HepG2 (cell line): ENCODE measurements around the gene ADSS1. TPM values are rescaled to one million over a fixed set of nuclear protein-coding genes. Genes with fewer than 3 reads are reported as not detected.

Source experiments
- AHR ChIP-seq: IDR thresholded peaks from 2 replicates; pipeline ENCODE4 v1.6.1; 2018; ENCODE audit warnings: missing genetic modification reagents, missing compliant biosample characterization
- CEBPG ChIP-seq: IDR thresholded peaks from 2 replicates; pipeline ENCODE4 v1.6.1; 2016
- CREM ChIP-seq, 2 experiments: sonication (generic) in 1 of 2; formaldehyde crosslinking in 1 of 2; IDR thresholded peaks; 2 replicates each; pipeline versions ENCODE4 v1.4.0 to v1.6.1; 2016 to 2020; ENCODE audit warnings: antibody characterized with exemption in 1 of 2, mild to moderate bottlenecking in 1 of 2, missing genetic modification reagents in 1 of 2
- GTF3A ChIP-seq: sonication (generic); formaldehyde crosslinking; conservative IDR thresholded peaks from 2 replicates; pipeline ENCODE4 v1.4.0; 2020; ENCODE audit warnings: mild to moderate bottlenecking, missing genetic modification reagents
- NFE2 ChIP-seq: sonication (generic); formaldehyde crosslinking; IDR thresholded peaks from 2 replicates; pipeline ENCODE4 v1.4.0; 2020; ENCODE audit warnings: missing genetic modification reagents
- PAXIP1 ChIP-seq: sonication (generic); formaldehyde crosslinking; conservative IDR thresholded peaks from 2 replicates; pipeline ENCODE4 v1.4.0; 2020; ENCODE audit warnings: mild to moderate bottlenecking, missing genetic modification reagents, moderate library complexity
- REXO4 ChIP-seq: sonication (generic); formaldehyde crosslinking; IDR thresholded peaks from 2 replicates; pipeline ENCODE4 v1.8.0; 2022; ENCODE audit warnings: missing genetic modification reagents, mild to moderate bottlenecking, borderline replicate concordance
- RXRB ChIP-seq: IDR thresholded peaks from 2 replicates; pipeline ENCODE4 v1.6.1; 2016; ENCODE audit warnings: borderline replicate concordance, missing genetic modification reagents, missing compliant biosample characterization
- USF2 ChIP-seq, 2 experiments: sonication (generic) in 1 of 2; formaldehyde crosslinking in 1 of 2; IDR thresholded peaks; 2 replicates each; pipeline versions ENCODE4 v1.5.1 to v1.6.1; 2011 to 2020; ENCODE audit warnings: borderline replicate concordance in 1 of 2, low read depth in 1 of 2, low read length in 1 of 2, mild to moderate bottlenecking in 1 of 2, missing genetic modification reagents in 1 of 2, moderate library complexity in 1 of 2
- ZNF275 ChIP-seq: sonication (generic); formaldehyde crosslinking; IDR thresholded peaks from 2 replicates; pipeline ENCODE4 v1.8.0; 2022; ENCODE audit warnings: missing genetic modification reagents, mild to moderate bottlenecking, inconsistent platforms, borderline replicate concordance
- ZNF34 ChIP-seq: sonication (generic); formaldehyde crosslinking; IDR thresholded peaks from 2 replicates; pipeline ENCODE4 v1.4.0; 2020; ENCODE audit warnings: mild to moderate bottlenecking, missing genetic modification reagents, borderline replicate concordance
- ZNF512B ChIP-seq: sonication (generic); formaldehyde crosslinking; IDR thresholded peaks from 2 replicates; pipeline ENCODE4 v1.5.1; 2020; ENCODE audit warnings: missing genetic modification reagents, mild to moderate bottlenecking, borderline replicate concordance
- ZNF800 ChIP-seq: sonication (generic); formaldehyde crosslinking; IDR thresholded peaks from 2 replicates; pipeline ENCODE4 v1.4.0; 2020; ENCODE audit warnings: missing genetic modification reagents
- ZNF878 ChIP-seq: sonication (generic); formaldehyde crosslinking; IDR thresholded peaks from 2 replicates; pipeline ENCODE4 v1.8.1; 2023; ENCODE audit warnings: mild to moderate bottlenecking, missing genetic modification reagents, moderate library complexity
- ZSCAN12 ChIP-seq: sonication (generic); formaldehyde crosslinking; IDR thresholded peaks from 2 replicates; pipeline ENCODE4 v1.9.0; 2021; ENCODE audit warnings: mild to moderate bottlenecking, missing genetic modification reagents
- polyA plus RNA-seq, 8 experiments: library from polyadenylated mRNA; depleted of rRNA in 3 of 8; stranded (reverse) in 7 of 8; unstranded in 1 of 8; fragments of >200 nt; fragmentation: Illumina TruSeq in 4 of 8; extraction: Trizol in 4 of 8; gene quantifications; 2 replicates each; pipeline versions ENCODE4 v1.2.1 to v1.2.3, GENCODE V29; 2011 to 2016; ENCODE audit warnings: low read depth in 4 of 8, missing spikeins in 1 of 8, mixed read lengths in 1 of 8; ENCODE audit not compliant: insufficient read depth in 1 of 8
- total RNA-seq, 5 experiments: library from RNA; depleted of rRNA; stranded (reverse); fragments of >200 nt; fragmentation: Illumina TruSeq; extraction: Trizol; gene quantifications; 2 replicates each; pipeline ENCODE4 v1.2.3, GENCODE V29; 2016; ENCODE audit warnings: low read depth in 1 of 5

ADSS1 gene
- total and polyA plus RNA-seq, 2 of the 13 experiments (the other 11 are each of a cell fraction or from before 2014, with no cell fraction given), result 1.0 to 36.7 TPM

GRCh38 chr14:104723651-104724406, at the start of gene ADSS1 (continued):
- TF ChIP-seq ZNF275, result 0 out of 2 replicates have a peak, but pooled peaks have one; percentile 23
- no peak for TF ChIP-seq CREM (IDR thresholded peaks at IDR 0.05)
- no peak for TF ChIP-seq CREM (CRISPR knock-in tag; IDR thresholded peaks at IDR 0.05)
- 0 out of 2 replicates have a peak, but pooled peaks have one; percentile 45 for TF ChIP-seq ZNF34 (CRISPR knock-in tag)
- TF ChIP-seq ZNF878 (CRISPR knock-in tag), result no peak
- no peak for TF ChIP-seq NFE2 (CRISPR knock-in tag)
- no peak for TF ChIP-seq CEBPG
- TF ChIP-seq RXRB (CRISPR knock-in tag), result peak; percentile 6; the same call in 1 of the 2 replicates
- 0 out of 2 replicates have a peak, but pooled peaks have one; percentile 28 for TF ChIP-seq ZSCAN12
- TF ChIP-seq REXO4 (CRISPR knock-in tag), result no peak
- no peak for TF ChIP-seq GTF3A
- no peak for TF ChIP-seq ZNF800 (CRISPR knock-in tag)
- TF ChIP-seq USF2 (IDR thresholded peaks at IDR 0.05; ENCODE audit: low read depth, low read length), result no peak
- no peak for TF ChIP-seq USF2 (CRISPR knock-in tag; IDR thresholded peaks at IDR 0.05; ENCODE audit: borderline replicate concordance)
- 0 out of 2 replicates have a peak, but pooled peaks have one; percentile 27 for TF ChIP-seq PAXIP1 (CRISPR knock-in tag)
- TF ChIP-seq ZNF512B (CRISPR knock-in tag), result no peak
- no peak for TF ChIP-seq AHR
